Endodermal cell (in vitro differentiated cells): ENCODE results near the gene DMWD. TPM values are rescaled to one million over a fixed set of nuclear protein-coding genes. Genes with fewer than 3 reads are reported as not detected.

Experiments used
- DNase-seq: peaks from one replicate; pipeline ENCODE4 v3.0.0-alpha.2; 2017
- H3K27ac ChIP-seq: 2 replicates; pipeline ENCODE4 v1.5.1; 2013; ENCODE audit warnings: mild to moderate bottlenecking, low read depth, low read length, moderate library complexity
- H3K27me3 ChIP-seq: 2 replicates; pipeline ENCODE4 v1.6.1; 2013; ENCODE audit warnings: mild to moderate bottlenecking, low read length, moderate library complexity; ENCODE audit not compliant: insufficient read depth, control insufficient read depth, poor library complexity, severe bottlenecking
- H3K36me3 ChIP-seq: 2 replicates; pipeline ENCODE4 v1.7.0; 2013; ENCODE audit warnings: mild to moderate bottlenecking, low read length, moderate library complexity; ENCODE audit not compliant: control insufficient read depth, insufficient read depth
- H3K4me1 ChIP-seq: one replicate; pipeline ENCODE4 v1.7.0; 2013; ENCODE audit warnings: low read length; ENCODE audit not compliant: control insufficient read depth, insufficient read depth
- H3K4me3 ChIP-seq: 2 replicates; pipeline ENCODE4 v1.5.1; 2013; ENCODE audit warnings: mild to moderate bottlenecking, low read length, moderate library complexity
- H3K9ac ChIP-seq: 2 replicates; pipeline ENCODE4 v1.6.1; 2013; ENCODE audit warnings: mild to moderate bottlenecking, low read length, moderate library complexity; ENCODE audit not compliant: poor library complexity, severe bottlenecking; ENCODE audit errors: extremely low read depth
- H3K9me3 ChIP-seq: 2 replicates; pipeline ENCODE4 v1.6.1; 2013; ENCODE audit warnings: mild to moderate bottlenecking, low read length, moderate library complexity; ENCODE audit not compliant: control insufficient read depth
- H3K27ac Mint-ChIP-seq: 2 replicates; pipeline ENCODE4 v1.8.0; 2020; ENCODE audit warnings: mixed read lengths
- H3K27me3 Mint-ChIP-seq: 2 replicates; pipeline ENCODE4 v1.8.0; 2021; ENCODE audit warnings: mild to moderate bottlenecking, mixed read lengths; ENCODE audit not compliant: insufficient read depth
- H3K36me3 Mint-ChIP-seq: 2 replicates; pipeline ENCODE4 v1.8.0; 2020; ENCODE audit warnings: low read depth, mixed read lengths
- H3K4me1 Mint-ChIP-seq: 2 replicates; pipeline ENCODE4 v1.8.0; 2020; ENCODE audit warnings: mixed read lengths
- H3K4me3 Mint-ChIP-seq: 2 replicates; pipeline ENCODE4 v1.8.0; 2020; ENCODE audit warnings: mild to moderate bottlenecking, moderate library complexity, mixed read lengths
- H3K9me3 Mint-ChIP-seq: 2 replicates; pipeline ENCODE4 v1.8.0; 2020; ENCODE audit warnings: mild to moderate bottlenecking, mixed read lengths
- WGBS, 2 experiments: methylation state at CpG; one replicate each; pipeline versions ENCODE4 v1.1.5 to v1.1.7; 2013; ENCODE audit warnings: missing lambda C conversion rate in 2 of 2, mixed read lengths in 1 of 2; ENCODE audit not compliant: insufficient coverage in 1 of 2, insufficient read length in 1 of 2; 5-methylcytosine and 5-hydroxymethylcytosine counted together
- total RNA-seq, 2 donors: library from RNA; stranded (reverse); fragmentation: NEBNext Ultra II Directional in 1 of 2; extraction: Animal tissue kit (Norgen Biotek cat#: 25700) in 1 of 2; gene quantifications; 2 replicates in 1 of 2; 3 replicates in 1 of 2; pipeline ENCODE4 v1.2.1, GENCODE V29; 2021
- TF ChIP-seq, protein P1 (sequence below): fragments of 200-600 bp; sonication (generic); conservative IDR thresholded peaks from 2 replicates; pipeline ENCODE4 v1.5.0; 2021; ENCODE audit warnings: antibody characterized with exemption, mild to moderate bottlenecking

DMWD gene
- total RNA-seq, 2 donors from 2014 or later = 86.4 to 86.9 TPM

DNA sequence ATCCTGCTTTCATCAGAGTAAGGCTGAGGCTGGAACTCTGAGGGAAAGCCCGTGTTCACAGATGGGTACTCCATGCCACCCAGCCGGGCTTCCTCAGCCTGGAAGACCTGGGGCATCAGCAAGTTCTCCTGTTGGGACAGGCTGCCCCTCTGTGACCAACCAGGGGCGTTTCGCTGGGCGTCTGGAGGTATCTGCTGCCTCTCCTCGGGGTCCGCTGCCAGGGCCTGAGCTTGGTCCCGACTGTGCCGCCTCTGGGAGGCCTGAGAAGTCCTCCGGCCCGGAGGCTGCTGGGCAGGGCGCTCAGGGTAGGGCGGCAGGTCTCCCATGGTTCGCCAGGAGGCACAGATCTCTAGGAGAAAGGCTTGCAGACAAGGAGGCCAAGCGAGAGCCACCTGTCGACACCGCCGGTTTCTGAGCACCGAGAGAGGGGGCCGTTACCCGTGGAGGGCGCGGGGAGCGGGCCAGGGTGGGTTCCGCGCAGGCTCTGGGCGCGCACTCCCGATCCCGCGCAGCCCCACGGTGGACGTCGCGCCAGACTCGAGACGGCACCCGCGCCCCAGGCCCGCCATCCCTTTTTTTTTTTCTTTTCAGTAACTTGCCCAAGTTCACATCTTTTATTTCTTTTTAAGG, 22.3 kb upstream of the DMWD start, which contains the start of gene RSPH6A:
TSS of gene RSPH6A (minus strand) at position 458 of the 630 bp plus-strand sequence. CDS start at position 326, 132 bp downstream.
- TF ChIP-seq, protein P1, sequence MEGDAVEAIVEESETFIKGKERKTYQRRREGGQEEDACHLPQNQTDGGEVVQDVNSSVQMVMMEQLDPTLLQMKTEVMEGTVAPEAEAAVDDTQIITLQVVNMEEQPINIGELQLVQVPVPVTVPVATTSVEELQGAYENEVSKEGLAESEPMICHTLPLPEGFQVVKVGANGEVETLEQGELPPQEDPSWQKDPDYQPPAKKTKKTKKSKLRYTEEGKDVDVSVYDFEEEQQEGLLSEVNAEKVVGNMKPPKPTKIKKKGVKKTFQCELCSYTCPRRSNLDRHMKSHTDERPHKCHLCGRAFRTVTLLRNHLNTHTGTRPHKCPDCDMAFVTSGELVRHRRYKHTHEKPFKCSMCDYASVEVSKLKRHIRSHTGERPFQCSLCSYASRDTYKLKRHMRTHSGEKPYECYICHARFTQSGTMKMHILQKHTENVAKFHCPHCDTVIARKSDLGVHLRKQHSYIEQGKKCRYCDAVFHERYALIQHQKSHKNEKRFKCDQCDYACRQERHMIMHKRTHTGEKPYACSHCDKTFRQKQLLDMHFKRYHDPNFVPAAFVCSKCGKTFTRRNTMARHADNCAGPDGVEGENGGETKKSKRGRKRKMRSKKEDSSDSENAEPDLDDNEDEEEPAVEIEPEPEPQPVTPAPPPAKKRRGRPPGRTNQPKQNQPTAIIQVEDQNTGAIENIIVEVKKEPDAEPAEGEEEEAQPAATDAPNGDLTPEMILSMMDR = no peak
- DNase-seq = peak; percentile 82
- Mint-ChIP-seq H3K36me3 (peaks cover 5% of the 10 kb centered on the region), H3K27me3 (no peaks in the 10 kb centered on the region), H3K4me3 (peak within 1 kb of the TSS; percentile 81), H3K4me1 (peaks cover 8% of the 10 kb centered on the region), H3K9me3 (no peaks in the 10 kb centered on the region), H3K27ac (peak within 1 kb of the TSS; percentile 93)
- H3K9me3 ChIP-seq = no peaks in the 10 kb centered on the region
- H3K9ac ChIP-seq = peak within 1 kb of the TSS; percentile 64
- H3K4me1 ChIP-seq = peaks cover 15% of the 10 kb centered on the region
- H3K4me3 ChIP-seq = peak within 1 kb of the TSS; percentile 84
- peaks cover 5% of the 10 kb centered on the region for H3K36me3 ChIP-seq
- no peaks in the 10 kb centered on the region for H3K27me3 ChIP-seq
- WGBS, 2 experiments = 21 to 33% methylated on average over 17 to 40 of the region's 40 CpGs
- H3K27ac ChIP-seq = peak within 1 kb of the TSS; percentile 78

DNA sequence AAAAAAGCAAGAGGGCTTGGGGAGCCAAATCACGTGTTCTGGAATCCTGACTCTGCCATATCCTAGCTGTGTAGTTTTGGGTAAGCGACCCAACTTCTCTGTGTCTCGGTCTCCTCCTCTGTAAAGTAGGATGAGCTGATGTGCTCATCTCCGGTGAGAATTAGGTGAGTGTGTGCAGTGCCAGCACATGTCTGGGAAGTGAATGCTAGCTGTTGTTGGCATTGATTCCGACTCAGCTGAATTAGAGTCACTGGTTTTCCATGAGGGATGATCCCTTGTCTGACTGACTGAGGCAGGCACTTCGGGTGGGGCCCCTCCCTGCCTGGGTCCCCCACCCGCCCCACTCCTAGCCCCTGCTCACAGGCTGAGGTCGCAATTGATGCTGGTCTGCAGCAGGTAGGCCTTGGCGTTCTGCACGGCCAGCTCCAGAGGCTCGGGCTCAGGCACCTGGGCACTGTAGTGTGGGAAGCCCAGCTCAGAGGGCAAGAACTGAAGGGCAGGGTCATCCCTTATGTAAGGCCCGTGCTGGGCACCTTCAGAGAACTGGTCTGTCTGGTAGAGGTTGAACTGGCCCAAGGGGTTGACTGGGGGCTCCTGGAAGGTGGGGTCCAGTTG, 21.6 kb upstream of the DMWD start:
- no peaks in the 10 kb centered on the region for H3K27me3 Mint-ChIP-seq
- peaks cover 2% of the 10 kb centered on the region for H3K36me3 Mint-ChIP-seq
- Histone ChIP-seq H3K9ac (peak overlapping the region; percentile 64), H3K27me3 (no peaks in the 10 kb centered on the region), H3K4me3 (peak overlapping the region; percentile 84), H3K36me3 (no peaks in the 10 kb centered on the region), H3K27ac (no peak overlapping the region), H3K9me3 (no peaks in the 10 kb centered on the region), H3K4me1 (peaks cover 15% of the 10 kb centered on the region)
- peak overlapping the region; percentile 30 for H3K27ac Mint-ChIP-seq
- H3K4me1 Mint-ChIP-seq = peaks cover 8% of the 10 kb centered on the region
- DNase-seq = no peak
- H3K4me3 Mint-ChIP-seq = peak overlapping the region; percentile 81
- WGBS, 2 experiments = 91 to 100% methylated on average over 6 to 12 of the region's 12 CpGs
- no peaks in the 10 kb centered on the region for H3K9me3 Mint-ChIP-seq
- TF ChIP-seq, protein P1 = no peak

DNA sequence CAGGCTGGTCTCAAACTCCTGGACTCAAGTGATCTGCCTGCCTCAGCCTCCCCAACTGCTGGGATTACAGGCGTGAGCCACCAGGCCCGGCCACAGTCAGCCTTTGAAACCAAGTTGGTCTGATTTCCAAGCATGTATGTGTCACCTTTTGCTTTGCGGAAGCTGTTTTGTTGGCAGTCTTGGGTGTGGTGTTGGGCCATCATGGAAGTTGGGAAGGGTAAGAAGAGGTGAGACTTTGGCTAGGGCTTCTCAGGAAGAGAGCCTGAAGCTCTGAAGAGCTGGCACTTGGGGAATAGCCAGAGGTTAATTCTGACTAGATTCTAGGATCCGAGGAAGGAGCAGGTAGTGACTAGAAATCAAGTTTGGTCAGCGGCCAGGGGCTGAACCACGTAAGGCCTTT, 19.7 kb upstream of the DMWD start:
- no peak for DNase-seq
- Mint-ChIP-seq H3K36me3 (peaks cover 2% of the 10 kb centered on the region), H3K27ac (no peak overlapping the region), H3K9me3 (no peaks in the 10 kb centered on the region), H3K27me3 (no peaks in the 10 kb centered on the region), H3K4me3 (no peak overlapping the region), H3K4me1 (peaks cover 5% of the 10 kb centered on the region)
- H3K9ac ChIP-seq = no peak overlapping the region
- no peak overlapping the region for H3K4me3 ChIP-seq
- TF ChIP-seq, protein P1 = no peak
- H3K36me3 ChIP-seq = no peaks in the 10 kb centered on the region
- no peak overlapping the region for H3K27ac ChIP-seq
- H3K4me1 ChIP-seq = peaks cover 7% of the 10 kb centered on the region
- 94 to 97% methylated on average over 5 to 6 of the region's 6 CpGs for WGBS, 2 experiments
- H3K27me3 ChIP-seq = no peaks in the 10 kb centered on the region
- H3K9me3 ChIP-seq = no peaks in the 10 kb centered on the region
